ENCODE measurements around the gene GJC2. TPM values are rescaled to one million over a fixed set of nuclear protein-coding genes. Genes with fewer than 3 reads are reported as not detected.

Gene GJC2
- total RNA-seq, 1 experiment from 2014 or later, result 0.72 TPM

DNA sequence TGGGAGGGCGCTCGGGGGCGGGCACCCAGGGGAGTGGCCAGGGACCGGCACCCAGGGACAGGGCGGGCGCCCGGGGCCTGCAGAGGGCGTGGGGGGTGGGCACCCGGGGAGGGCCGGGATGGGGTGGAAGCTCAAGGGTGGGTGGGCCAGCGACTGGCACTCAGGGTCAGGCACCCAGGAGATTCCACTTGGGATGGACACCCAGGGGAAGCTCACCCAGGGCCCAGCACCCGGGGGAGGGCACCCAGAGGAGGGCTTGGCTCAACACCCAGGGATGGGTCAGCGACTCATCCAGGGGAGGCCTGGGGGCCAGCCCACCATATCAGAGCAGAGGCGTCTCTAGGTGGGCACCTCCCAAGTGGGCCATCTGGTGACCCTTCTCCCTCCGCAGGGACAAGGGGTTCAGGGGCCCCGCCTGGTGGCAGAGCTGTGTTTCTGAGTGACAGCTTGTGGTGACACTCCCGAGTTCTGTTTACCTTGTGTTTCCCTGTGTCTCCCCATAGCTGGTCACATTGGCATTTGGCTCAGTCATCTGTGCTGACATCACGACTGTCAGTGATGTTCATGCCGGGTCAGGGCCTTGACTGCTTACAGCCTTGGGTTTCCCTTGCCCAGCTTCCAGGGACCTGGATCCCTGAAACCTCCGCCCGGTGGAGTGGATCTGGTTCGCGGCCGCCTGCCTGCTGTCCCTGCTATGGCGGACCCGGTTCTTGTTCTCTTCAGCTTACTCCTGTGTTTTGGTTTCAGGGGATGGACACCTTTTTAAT is 16.6 kb downstream of the GJC2 start:
- H3K36me3 Mint-ChIP-seq, result no peaks in the 10 kb centered on the region
- CTCF ChIA-PET, result interaction anchor here (0.9 to 4.3 kb wide), 12 partner anchors 8 to 299 kb away, joined by 3 to 39 read pairs (median 13); partner anchors contain the start of gene GUK1
- H3K4me3 Mint-ChIP-seq, result peak overlapping the region; percentile 61
- POLR2A ChIA-PET, result interaction anchor here (0.8 to 1.3 kb wide), 4 partner anchors 8 to 84 kb away, joined by 3 to 11 read pairs (median 4); partner anchors contain the start of gene ARF1
- H3K27ac Mint-ChIP-seq, result peak overlapping the region; percentile 72
- peak; percentile 63 for DNase-seq (ENCODE audit: low spot score)
- H3K4me1 Mint-ChIP-seq, result peaks cover 13% of the 10 kb centered on the region; the same call in 1 of the 2 replicates
- peak; percentile 3 for ATAC-seq
- no peaks in the 10 kb centered on the region for H3K9me3 Mint-ChIP-seq
- no peak for TF ChIP-seq CBFB (CRISPR knock-in tag; IDR thresholded peaks at IDR 0.05; ENCODE audit: low read depth)
- TF ChIP-seq JUN (CRISPR knock-in tag; IDR thresholded peaks at IDR 0.05), result no peak
- no peak for TF ChIP-seq MYBL2 (CRISPR knock-in tag; IDR thresholded peaks at IDR 0.05)
- TF ChIP-seq NFYB (CRISPR knock-in tag; conservative IDR thresholded peaks at IDR 0.05; ENCODE audit: low read depth), result no peak
- TF ChIP-seq FOXP1 (CRISPR knock-in tag; IDR thresholded peaks at IDR 0.05; ENCODE audit: borderline replicate concordance), result 0 out of 2 replicates have a peak, but pooled peaks have one; percentile 34
- no peak for TF ChIP-seq TCF7 (CRISPR knock-in tag; IDR thresholded peaks at IDR 0.05; ENCODE audit: low read depth)
- TF ChIP-seq, protein P1, sequence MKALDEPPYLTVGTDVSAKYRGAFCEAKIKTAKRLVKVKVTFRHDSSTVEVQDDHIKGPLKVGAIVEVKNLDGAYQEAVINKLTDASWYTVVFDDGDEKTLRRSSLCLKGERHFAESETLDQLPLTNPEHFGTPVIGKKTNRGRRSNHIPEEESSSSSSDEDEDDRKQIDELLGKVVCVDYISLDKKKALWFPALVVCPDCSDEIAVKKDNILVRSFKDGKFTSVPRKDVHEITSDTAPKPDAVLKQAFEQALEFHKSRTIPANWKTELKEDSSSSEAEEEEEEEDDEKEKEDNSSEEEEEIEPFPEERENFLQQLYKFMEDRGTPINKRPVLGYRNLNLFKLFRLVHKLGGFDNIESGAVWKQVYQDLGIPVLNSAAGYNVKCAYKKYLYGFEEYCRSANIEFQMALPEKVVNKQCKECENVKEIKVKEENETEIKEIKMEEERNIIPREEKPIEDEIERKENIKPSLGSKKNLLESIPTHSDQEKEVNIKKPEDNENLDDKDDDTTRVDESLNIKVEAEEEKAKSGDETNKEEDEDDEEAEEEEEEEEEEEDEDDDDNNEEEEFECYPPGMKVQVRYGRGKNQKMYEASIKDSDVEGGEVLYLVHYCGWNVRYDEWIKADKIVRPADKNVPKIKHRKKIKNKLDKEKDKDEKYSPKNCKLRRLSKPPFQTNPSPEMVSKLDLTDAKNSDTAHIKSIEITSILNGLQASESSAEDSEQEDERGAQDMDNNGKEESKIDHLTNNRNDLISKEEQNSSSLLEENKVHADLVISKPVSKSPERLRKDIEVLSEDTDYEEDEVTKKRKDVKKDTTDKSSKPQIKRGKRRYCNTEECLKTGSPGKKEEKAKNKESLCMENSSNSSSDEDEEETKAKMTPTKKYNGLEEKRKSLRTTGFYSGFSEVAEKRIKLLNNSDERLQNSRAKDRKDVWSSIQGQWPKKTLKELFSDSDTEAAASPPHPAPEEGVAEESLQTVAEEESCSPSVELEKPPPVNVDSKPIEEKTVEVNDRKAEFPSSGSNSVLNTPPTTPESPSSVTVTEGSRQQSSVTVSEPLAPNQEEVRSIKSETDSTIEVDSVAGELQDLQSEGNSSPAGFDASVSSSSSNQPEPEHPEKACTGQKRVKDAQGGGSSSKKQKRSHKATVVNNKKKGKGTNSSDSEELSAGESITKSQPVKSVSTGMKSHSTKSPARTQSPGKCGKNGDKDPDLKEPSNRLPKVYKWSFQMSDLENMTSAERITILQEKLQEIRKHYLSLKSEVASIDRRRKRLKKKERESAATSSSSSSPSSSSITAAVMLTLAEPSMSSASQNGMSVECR (CRISPR knock-in tag; IDR thresholded peaks at IDR 0.05; ENCODE audit: borderline replicate concordance), result 0 out of 2 replicates have a peak, but pooled peaks have one; percentile 1
- TF ChIP-seq, protein P2, sequence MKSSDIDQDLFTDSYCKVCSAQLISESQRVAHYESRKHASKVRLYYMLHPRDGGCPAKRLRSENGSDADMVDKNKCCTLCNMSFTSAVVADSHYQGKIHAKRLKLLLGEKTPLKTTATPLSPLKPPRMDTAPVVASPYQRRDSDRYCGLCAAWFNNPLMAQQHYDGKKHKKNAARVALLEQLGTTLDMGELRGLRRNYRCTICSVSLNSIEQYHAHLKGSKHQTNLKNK (CRISPR knock-in tag; IDR thresholded peaks at IDR 0.05), result no peak
- no peak for TF ChIP-seq SP1 (CRISPR knock-in tag; conservative IDR thresholded peaks at IDR 0.05)
- TF ChIP-seq, protein P3, sequence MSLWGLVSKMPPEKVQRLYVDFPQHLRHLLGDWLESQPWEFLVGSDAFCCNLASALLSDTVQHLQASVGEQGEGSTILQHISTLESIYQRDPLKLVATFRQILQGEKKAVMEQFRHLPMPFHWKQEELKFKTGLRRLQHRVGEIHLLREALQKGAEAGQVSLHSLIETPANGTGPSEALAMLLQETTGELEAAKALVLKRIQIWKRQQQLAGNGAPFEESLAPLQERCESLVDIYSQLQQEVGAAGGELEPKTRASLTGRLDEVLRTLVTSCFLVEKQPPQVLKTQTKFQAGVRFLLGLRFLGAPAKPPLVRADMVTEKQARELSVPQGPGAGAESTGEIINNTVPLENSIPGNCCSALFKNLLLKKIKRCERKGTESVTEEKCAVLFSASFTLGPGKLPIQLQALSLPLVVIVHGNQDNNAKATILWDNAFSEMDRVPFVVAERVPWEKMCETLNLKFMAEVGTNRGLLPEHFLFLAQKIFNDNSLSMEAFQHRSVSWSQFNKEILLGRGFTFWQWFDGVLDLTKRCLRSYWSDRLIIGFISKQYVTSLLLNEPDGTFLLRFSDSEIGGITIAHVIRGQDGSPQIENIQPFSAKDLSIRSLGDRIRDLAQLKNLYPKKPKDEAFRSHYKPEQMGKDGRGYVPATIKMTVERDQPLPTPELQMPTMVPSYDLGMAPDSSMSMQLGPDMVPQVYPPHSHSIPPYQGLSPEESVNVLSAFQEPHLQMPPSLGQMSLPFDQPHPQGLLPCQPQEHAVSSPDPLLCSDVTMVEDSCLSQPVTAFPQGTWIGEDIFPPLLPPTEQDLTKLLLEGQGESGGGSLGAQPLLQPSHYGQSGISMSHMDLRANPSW (CRISPR knock-in tag; conservative IDR thresholded peaks at IDR 0.05; ENCODE audit: low read depth), result no peak
- no peak for TF ChIP-seq TEAD1 (CRISPR knock-in tag; IDR thresholded peaks at IDR 0.05)
- no peak for TF ChIP-seq GRHL2 (CRISPR knock-in tag; IDR thresholded peaks at IDR 0.05; ENCODE audit: insufficient replicate concordance, severe bottlenecking)
- no peak for TF ChIP-seq ZNF263 (CRISPR knock-in tag; IDR thresholded peaks at IDR 0.05; ENCODE audit: low read depth)
- 0 out of 2 replicates have a peak, but pooled peaks cover 4% of the 10 kb centered on the region for H3K27me3 Mint-ChIP-seq (ENCODE audit: low read depth)

DNA sequence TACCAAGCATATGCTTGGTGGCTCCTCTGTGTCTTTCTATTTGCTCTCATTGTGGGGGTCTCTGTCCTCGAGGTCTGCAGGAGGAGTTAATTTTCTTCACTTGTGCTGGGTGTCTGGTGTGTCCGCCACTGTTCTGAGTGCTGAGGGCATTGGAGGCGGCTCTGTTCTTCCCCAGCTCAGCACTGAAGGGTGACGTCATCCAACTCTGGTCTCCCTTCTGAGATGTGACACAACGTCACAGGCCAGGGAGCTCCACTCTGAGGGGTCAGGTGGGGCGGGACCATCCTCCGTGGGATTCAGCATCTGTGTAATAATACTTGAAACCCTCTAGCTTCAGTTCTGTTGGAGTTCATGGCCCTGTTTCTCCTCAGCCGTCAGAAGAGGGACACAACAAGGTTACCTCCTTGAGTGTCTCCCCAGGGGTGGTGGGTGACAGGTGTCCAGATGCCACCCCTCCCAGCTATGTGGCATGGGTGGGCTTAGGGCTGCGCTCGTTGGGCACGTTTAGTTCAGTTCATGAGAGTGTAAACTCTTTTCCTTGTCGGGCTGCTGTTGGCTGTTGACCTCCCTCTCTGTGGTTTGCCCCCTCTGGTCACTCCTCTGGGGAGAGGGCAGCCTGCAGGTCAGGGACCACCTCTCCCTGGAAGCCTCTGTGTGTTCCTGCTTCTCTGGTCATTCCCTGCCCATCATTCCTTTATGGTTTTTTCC is 19.0 kb downstream of the GJC2 start:
- Mint-ChIP-seq H3K4me3 (no peak overlapping the region), H3K27ac (peak overlapping the region; percentile 10; the same call in 1 of the 2 replicates), H3K27me3 (ENCODE audit: low read depth) (no peaks in the 10 kb centered on the region), H3K4me1 (peaks cover 8% of the 10 kb centered on the region; the same call in 1 of the 2 replicates), H3K9me3 (no peaks in the 10 kb centered on the region), H3K36me3 (no peaks in the 10 kb centered on the region)
- DNase-seq (ENCODE audit: low spot score), result no peak
- ATAC-seq, result no peak
- POLR2A ChIA-PET, result interaction anchor here (0.5 kb wide), 1 partner anchor 12 kb away, joined by 3 read pairs; no protein-coding TSS in a partner anchor
- CTCF ChIA-PET, result interaction anchor here (0.6 to 4.3 kb wide), 2 partner anchors 38 to 45 kb away, joined by 3 to 39 read pairs; no protein-coding TSS in a partner anchor
- TF ChIP-seq, protein P4, sequence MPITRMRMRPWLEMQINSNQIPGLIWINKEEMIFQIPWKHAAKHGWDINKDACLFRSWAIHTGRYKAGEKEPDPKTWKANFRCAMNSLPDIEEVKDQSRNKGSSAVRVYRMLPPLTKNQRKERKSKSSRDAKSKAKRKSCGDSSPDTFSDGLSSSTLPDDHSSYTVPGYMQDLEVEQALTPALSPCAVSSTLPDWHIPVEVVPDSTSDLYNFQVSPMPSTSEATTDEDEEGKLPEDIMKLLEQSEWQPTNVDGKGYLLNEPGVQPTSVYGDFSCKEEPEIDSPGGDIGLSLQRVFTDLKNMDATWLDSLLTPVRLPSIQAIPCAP (CRISPR knock-in tag; IDR thresholded peaks at IDR 0.05), result no peak
- TF ChIP-seq GRHL2 (CRISPR knock-in tag; IDR thresholded peaks at IDR 0.05; ENCODE audit: insufficient replicate concordance, severe bottlenecking), result no peak
